HG02840 (cell line): ENCODE data around the gene C3orf22.

Experiments used
- ATAC-seq: cut with Tn5 transposase; IDR thresholded peaks from one replicate; pipeline ENCODE4 v1.9.1; 2021; ENCODE audit warnings: mild to moderate bottlenecking, moderate library complexity, moderate number of reproducible peaks; ENCODE audit not compliant: unreplicated experiment, low FRiP score

C3orf22 gene

GRCh38 chr3:126529585-126530170 is 29.1 kb downstream of the C3orf22 start:
- ATAC-seq: no peak

- no peak for ATAC-seq
These were observed 29.8 kb downstream of the C3orf22 start for GRCh38 chr3:126528800-126529541.

- ATAC-seq: no peak
These were observed 30.3 kb downstream of the C3orf22 start for GRCh38 chr3:126528419-126528799.

GRCh38 chr3:126527455-126528211 is 31.1 kb downstream of the C3orf22 start:
- no peak for ATAC-seq

GRCh38 chr3:126527006-126527405 is 31.7 kb downstream of the C3orf22 start:
- no peak for ATAC-seq

GRCh38 chr3:126526668-126527005 is 32.1 kb downstream of the C3orf22 start:
- no peak for ATAC-seq

- ATAC-seq: no peak
These were observed 32.7 kb downstream of the C3orf22 start for GRCh38 chr3:126525853-126526667.

GRCh38 chr3:126525091-126525852 is 33.5 kb downstream of the C3orf22 start:
- ATAC-seq: no peak

- ATAC-seq: no peak
These were observed 34.2 kb downstream of the C3orf22 start for GRCh38 chr3:126524429-126524988.

- no peak for ATAC-seq
These were observed 34.8 kb downstream of the C3orf22 start, which contains the start of gene CHST13 for GRCh38 chr3:126523745-126524428. TSS of gene CHST13 (plus strand) at chr3:126524155. CDS start at chr3:126524333, 178 bp downstream.

GRCh38 chr3:126522363-126522788 is 36.4 kb downstream of the C3orf22 start:
- ATAC-seq: no peak

- no peak for ATAC-seq
These were observed 37.4 kb downstream of the C3orf22 start for GRCh38 chr3:126521122-126521891.

- no peak for ATAC-seq
These were observed 39.0 kb downstream of the C3orf22 start for GRCh38 chr3:126519506-126520455.

- no peak for ATAC-seq
These were observed 40.0 kb downstream of the C3orf22 start for GRCh38 chr3:126518779-126519177.

- ATAC-seq: no peak
These were observed 40.5 kb downstream of the C3orf22 start for GRCh38 chr3:126517986-126518778.

GRCh38 chr3:126517291-126517951 is 41.3 kb downstream of the C3orf22 start, which contains the start of gene UROC1:
TSS of gene UROC1 (minus strand) at chr3:126517773. CDS start at chr3:126517719, 54 bp downstream.
- ATAC-seq: no peak
